Large intestine (tissue), 12 donors: ENCODE results near the gene GPR26. TPM values are rescaled to one million over a fixed set of nuclear protein-coding genes. Genes with fewer than 3 reads are reported as not detected.

ENCODE experiments used
- DNase-seq, 2 donors: peaks; one replicate each; pipeline versions ENCODE4 v3.0.0 to v3.0.0-alpha.2; 2013
- H3K27ac ChIP-seq: one replicate; pipeline ENCODE4 v1.5.1; 2013; ENCODE audit warnings: low read length
- H3K27me3 ChIP-seq: 2 replicates; pipeline ENCODE4 v1.6.1; 2013; ENCODE audit warnings: low read length; ENCODE audit not compliant: control insufficient read depth, insufficient read depth
- H3K36me3 ChIP-seq: 2 replicates; pipeline ENCODE4 v1.6.1; 2013; ENCODE audit warnings: low read length; ENCODE audit not compliant: control insufficient read depth, insufficient read depth
- H3K4me1 ChIP-seq: one replicate; pipeline ENCODE4 v1.6.1; 2013; ENCODE audit warnings: low read length; ENCODE audit not compliant: control insufficient read depth, insufficient read depth
- H3K4me3 ChIP-seq: one replicate; pipeline ENCODE4 v1.5.1; 2013; ENCODE audit warnings: low read length
- H3K9me3 ChIP-seq: one replicate; pipeline ENCODE4 v1.6.1; 2013; ENCODE audit warnings: mild to moderate bottlenecking, low read depth, low read length, moderate library complexity; ENCODE audit not compliant: control insufficient read depth
- WGBS: methylation state at CpG from one replicate; pipeline ENCODE4 v1.1.5; 2013; ENCODE audit warnings: low lambda C conversion rate; ENCODE audit not compliant: insufficient coverage; 5-methylcytosine and 5-hydroxymethylcytosine counted together
- long read RNA-seq, 11 donors: transcript quantifications; one replicate each; lab custom pipeline, GENCODE V29; 2026
- polyA plus RNA-seq: library from polyadenylated mRNA; unstranded; fragments of 120-200 nt; gene quantifications from one replicate; pipeline ENCODE4 v1.2.1, GENCODE V29; 2013

The GPR26 gene, protein sequence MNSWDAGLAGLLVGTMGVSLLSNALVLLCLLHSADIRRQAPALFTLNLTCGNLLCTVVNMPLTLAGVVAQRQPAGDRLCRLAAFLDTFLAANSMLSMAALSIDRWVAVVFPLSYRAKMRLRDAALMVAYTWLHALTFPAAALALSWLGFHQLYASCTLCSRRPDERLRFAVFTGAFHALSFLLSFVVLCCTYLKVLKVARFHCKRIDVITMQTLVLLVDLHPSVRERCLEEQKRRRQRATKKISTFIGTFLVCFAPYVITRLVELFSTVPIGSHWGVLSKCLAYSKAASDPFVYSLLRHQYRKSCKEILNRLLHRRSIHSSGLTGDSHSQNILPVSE
- polyA plus RNA-seq = 0.16 TPM
- long read RNA-seq, donor 1 = 0 reads
- long read RNA-seq, donor 2 = 0 reads
- long read RNA-seq, donor 3 = 0 reads
- long read RNA-seq, donor 4 = 0 reads
- long read RNA-seq, donor 5 = 0 reads
- long read RNA-seq, donor 6 = 0 reads
- long read RNA-seq, donor 7, partial matches to known transcripts = 5 of 5 reads
- long read RNA-seq, donor 7, other reads (novel, unspliced or antisense) = 0 of 5 reads
- long read RNA-seq, donor 8 = 0 reads
- long read RNA-seq, donor 9 = 0 reads
- long read RNA-seq, donor 10 = 0 reads
- long read RNA-seq, donor 11 = 0 reads

DNA sequence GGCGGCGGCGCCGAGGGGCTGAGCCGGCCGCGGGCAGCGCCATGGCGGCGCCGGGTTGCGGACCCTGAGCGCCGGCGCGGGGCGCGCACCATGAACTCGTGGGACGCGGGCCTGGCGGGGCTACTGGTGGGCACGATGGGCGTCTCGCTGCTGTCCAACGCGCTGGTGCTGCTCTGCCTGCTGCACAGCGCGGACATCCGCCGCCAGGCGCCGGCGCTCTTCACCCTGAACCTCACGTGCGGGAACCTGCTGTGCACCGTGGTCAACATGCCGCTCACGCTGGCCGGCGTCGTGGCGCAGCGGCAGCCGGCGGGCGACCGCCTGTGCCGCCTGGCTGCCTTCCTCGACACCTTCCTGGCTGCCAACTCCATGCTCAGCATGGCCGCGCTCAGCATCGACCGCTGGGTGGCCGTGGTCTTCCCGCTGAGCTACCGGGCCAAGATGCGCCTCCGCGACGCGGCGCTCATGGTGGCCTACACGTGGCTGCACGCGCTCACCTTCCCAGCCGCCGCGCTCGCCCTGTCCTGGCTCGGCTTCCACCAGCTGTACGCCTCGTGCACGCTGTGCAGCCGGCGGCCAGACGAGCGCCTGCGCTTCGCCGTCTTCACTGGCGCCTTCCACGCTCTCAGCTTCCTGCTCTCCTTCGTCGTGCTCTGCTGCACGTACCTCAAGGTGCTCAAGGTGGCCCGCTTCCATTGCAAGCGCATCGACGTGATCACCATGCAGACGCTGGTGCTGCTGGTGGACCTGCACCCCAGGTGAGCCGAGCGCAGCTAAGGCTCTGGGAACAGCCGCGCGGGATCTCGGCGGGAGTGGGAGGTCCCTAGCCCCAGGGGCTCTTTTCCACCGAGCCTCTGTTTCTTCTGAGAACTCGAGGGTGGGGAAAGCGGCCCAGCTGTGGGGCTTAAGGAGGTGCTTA, at the start of gene GPR26:
Gene GPR26 (plus strand): TSS at position 38 of the 919 bp plus-strand sequence. CDS start 53 bp downstream, at position 91.
- H3K9me3 ChIP-seq = peaks cover 4% of the 10 kb centered on the region
- no peak for DNase-seq
- H3K27me3 ChIP-seq = peaks cover 74% of the 10 kb centered on the region
- H3K27ac ChIP-seq = no peak within 1 kb of the TSS
- no CpG with 5 or more reads among the region's 101 CpGs for WGBS
- H3K4me3 ChIP-seq = no peak within 1 kb of the TSS
- H3K36me3 ChIP-seq = no peaks in the 10 kb centered on the region
- no peaks in the 10 kb centered on the region for H3K4me1 ChIP-seq

- H3K36me3 ChIP-seq = no peaks in the 10 kb centered on the region
- no peaks in the 10 kb centered on the region for H3K4me1 ChIP-seq
- no peak overlapping the region for H3K27ac ChIP-seq
- DNase-seq = no peak
- no peaks in the 10 kb centered on the region for H3K9me3 ChIP-seq
- H3K27me3 ChIP-seq = no peaks in the 10 kb centered on the region
- no peak overlapping the region for H3K4me3 ChIP-seq
These were observed 47.9 kb upstream of the GPR26 start for GRCh38 chr10:123618224-123618623.

DNA sequence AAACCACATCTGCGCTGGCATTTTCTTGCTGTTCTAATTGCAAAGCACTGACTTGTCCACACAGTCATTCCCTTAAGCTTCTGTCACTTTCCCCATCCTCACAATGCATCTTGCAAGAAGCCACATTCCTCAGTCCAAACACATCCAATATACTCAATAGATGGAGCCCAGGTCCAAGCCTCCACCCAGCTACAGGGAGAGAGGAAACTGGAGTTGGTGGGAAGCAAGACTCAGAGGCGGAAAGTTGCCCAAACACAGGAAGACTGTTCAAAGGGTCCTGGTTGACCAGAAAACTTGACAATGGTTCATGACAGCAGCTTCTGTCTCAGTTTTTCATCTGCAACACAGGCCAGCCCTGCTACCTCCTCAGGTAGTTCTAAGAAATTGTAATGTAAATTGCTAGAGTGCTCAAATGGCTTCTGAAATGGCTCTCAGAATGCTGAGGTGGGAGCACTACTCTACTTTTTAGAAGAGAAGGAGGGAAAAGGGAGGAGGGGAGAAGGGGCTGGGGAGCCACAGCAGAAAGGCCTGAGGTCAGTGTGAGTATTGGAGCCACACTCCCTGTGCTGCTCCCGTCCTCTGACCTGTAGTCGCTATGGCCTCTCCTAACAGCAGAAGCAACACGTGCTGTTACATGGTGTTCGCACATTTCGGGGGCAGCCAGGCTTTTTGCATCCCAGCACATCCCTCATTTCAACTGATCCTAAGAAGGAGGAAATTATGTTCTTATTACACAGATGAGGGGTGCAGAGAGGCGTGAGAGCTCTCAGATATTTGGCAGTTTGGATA, 46.9 kb upstream of the GPR26 start:
- no peaks in the 10 kb centered on the region for H3K36me3 ChIP-seq
- no peaks in the 10 kb centered on the region for H3K4me1 ChIP-seq
- H3K27ac ChIP-seq = no peak overlapping the region
- no peaks in the 10 kb centered on the region for H3K27me3 ChIP-seq
- H3K9me3 ChIP-seq = no peaks in the 10 kb centered on the region
- DNase-seq = no peak
- no CpG with 5 or more reads among the region's 8 CpGs for WGBS
- H3K4me3 ChIP-seq = no peak overlapping the region

DNA sequence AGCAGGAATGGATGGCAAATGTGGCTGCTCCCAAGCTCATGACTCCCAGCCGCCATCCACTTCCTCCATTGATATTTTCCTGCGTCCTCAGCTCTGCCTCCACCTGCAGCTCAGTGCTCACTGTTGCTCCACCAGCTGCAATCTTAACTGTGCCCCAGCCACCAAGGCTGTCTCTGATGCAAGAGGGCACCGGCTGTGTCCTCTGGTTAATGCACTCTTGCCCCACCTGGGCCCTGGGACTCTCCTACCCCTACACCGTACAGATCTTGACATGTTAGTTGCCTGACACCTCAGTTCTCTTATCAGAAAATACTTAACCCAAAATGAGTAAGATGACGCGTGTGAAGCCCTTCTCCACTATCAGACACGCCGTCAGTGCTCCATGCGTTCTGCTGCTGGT, 45.5 kb upstream of the GPR26 start:
- Histone ChIP-seq H3K36me3 (no peaks in the 10 kb centered on the region), H3K4me3 (no peak overlapping the region), H3K9me3 (no peaks in the 10 kb centered on the region), H3K27me3 (no peaks in the 10 kb centered on the region), H3K27ac (no peak overlapping the region), H3K4me1 (no peaks in the 10 kb centered on the region)
- DNase-seq = no peak
- 80% methylated on average over 2 of the region's 9 CpGs for WGBS

DNA sequence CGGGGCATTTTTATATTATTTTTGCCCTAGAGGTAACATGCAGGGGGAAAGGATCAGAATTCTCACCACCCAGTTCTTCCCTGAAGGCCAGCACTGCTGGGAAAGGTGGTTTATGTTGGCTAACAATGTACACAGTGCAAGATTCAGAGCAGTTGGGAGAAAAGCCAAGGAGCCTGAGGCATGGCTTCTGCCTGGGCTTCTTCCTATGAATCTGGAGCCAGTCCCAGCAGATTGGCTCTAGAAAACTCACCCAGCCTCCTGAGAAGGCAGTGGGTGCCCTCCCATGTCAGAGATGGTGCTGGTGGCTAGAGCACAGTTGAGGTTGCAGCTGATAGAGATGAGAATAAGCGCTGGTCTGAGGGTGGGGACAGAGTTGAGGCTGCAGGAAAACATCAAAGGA, 44.7 kb upstream of the GPR26 start:
- Histone ChIP-seq H3K27ac (no peak overlapping the region), H3K36me3 (no peaks in the 10 kb centered on the region), H3K4me3 (no peak overlapping the region), H3K4me1 (no peaks in the 10 kb centered on the region), H3K27me3 (no peaks in the 10 kb centered on the region), H3K9me3 (no peaks in the 10 kb centered on the region)
- no CpG with 5 or more reads among the region's 2 CpGs for WGBS
- no peak for DNase-seq

DNA sequence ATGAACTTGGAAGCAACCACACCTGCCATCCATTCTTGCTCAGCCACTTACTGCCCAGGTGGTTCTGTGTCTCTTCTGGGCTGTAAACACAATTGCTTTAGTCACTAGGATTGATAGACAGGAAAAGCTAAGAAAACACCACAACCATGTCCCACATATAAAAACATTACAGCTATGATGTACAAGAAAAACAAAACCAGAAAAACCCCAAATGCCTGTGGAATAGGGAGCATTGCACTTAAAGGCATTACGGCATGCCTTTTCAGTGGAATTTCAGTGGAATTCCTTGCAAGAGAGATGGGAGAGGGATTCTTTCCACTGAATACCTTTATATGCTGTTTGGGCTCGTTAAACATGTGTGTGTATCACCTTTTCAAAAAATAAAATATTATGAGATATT, 44.2 kb upstream of the GPR26 start:
- Histone ChIP-seq H3K4me3 (no peak overlapping the region), H3K27me3 (no peaks in the 10 kb centered on the region), H3K27ac (no peak overlapping the region), H3K4me1 (no peaks in the 10 kb centered on the region), H3K36me3 (no peaks in the 10 kb centered on the region), H3K9me3 (no peaks in the 10 kb centered on the region)
- WGBS = 60% methylated on average over 1 of the region's 2 CpGs
- no peak for DNase-seq

DNA sequence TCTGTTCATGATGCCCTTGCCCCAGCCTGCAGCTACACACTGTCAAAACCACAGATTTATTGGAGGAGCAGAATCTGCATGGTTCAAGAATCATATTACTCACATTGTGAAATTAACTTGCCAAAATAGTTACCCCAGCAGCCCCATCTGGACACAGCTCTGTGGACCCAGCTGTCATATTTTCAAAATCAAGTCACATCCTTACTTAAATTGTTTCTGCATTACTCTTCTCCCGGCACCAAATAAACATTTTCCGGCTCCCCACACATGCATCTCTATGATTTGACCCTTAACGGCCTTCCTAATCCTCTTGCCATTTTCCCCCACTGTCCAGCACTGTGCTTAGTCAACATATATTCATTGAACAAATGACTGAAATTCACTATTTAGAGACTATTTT, 43.8 kb upstream of the GPR26 start:
- no peak overlapping the region for H3K4me3 ChIP-seq
- no peaks in the 10 kb centered on the region for H3K4me1 ChIP-seq
- WGBS = 90% methylated on average over 2 of the region's 3 CpGs
- H3K27ac ChIP-seq = no peak overlapping the region
- H3K9me3 ChIP-seq = no peaks in the 10 kb centered on the region
- no peaks in the 10 kb centered on the region for H3K36me3 ChIP-seq
- no peaks in the 10 kb centered on the region for H3K27me3 ChIP-seq
- no peak for DNase-seq

DNA sequence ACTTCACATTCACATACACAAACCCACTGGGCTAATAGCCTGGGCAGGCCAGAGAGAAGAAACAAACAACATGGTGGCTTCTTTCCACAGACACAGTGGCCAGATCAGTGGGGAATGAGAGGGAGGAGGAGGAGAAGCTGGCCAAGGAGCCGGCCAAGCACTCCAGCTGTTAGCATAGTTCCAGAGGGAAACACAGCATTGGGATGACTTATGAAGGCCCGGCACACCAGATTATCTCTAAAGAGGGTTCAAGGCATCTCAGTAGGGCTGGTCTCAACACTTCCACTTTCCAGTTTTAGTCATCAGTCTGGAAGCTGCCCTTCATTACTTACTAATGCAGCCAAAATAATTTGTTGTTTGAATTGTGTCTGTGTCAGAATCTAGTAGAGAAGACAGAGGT, 42.1 kb upstream of the GPR26 start:
- Histone ChIP-seq H3K36me3 (no peaks in the 10 kb centered on the region), H3K4me1 (no peaks in the 10 kb centered on the region), H3K27me3 (no peaks in the 10 kb centered on the region), H3K27ac (no peak overlapping the region), H3K4me3 (no peak overlapping the region), H3K9me3 (no peaks in the 10 kb centered on the region)
- DNase-seq = no peak
- no CpG with 5 or more reads among the region's 2 CpGs for WGBS

- Histone ChIP-seq H3K27ac (no peak overlapping the region), H3K9me3 (no peaks in the 10 kb centered on the region), H3K4me1 (no peaks in the 10 kb centered on the region), H3K4me3 (no peak overlapping the region), H3K27me3 (no peaks in the 10 kb centered on the region), H3K36me3 (no peaks in the 10 kb centered on the region)
- DNase-seq = no peak
- no CpG with 5 or more reads among the region's 3 CpGs for WGBS
These were observed 33.0 kb upstream of the GPR26 start for GRCh38 chr10:123633106-123633505.

DNA sequence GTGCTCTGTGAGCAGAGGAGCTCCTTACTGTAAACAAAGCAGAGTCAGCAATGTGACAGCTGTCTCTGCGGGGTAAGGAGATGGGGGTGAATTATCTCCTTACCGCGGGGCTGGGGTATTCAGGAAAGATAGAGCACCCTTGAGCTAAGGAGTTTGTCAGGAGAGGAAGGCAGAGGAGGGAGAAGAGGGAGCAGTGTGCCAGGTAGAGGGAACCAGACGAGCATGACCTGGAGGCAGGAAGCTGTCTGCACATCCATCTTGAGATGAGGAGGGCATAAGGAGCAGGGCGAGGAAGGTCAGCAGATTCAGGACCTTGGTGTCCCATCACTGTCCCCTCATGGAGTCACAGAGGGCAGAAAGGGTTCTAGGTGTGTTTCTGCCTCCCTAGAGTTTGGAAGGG, 32.5 kb upstream of the GPR26 start:
- WGBS = 80% methylated on average over 2 of the region's 5 CpGs
- Histone ChIP-seq H3K27ac (no peak overlapping the region), H3K36me3 (no peaks in the 10 kb centered on the region), H3K27me3 (no peaks in the 10 kb centered on the region), H3K9me3 (no peaks in the 10 kb centered on the region), H3K4me3 (no peak overlapping the region), H3K4me1 (no peaks in the 10 kb centered on the region)
- DNase-seq = no peak
